ENCODE data around the gene ADPRHL1. TPM values are rescaled to one million over a fixed set of nuclear protein-coding genes. Genes with fewer than 3 reads are reported as not detected.

Gene ADPRHL1
- 2.6 and 2.9 TPM in 2 replicates for total RNA-seq
- long read RNA-seq: 0 reads

DNA sequence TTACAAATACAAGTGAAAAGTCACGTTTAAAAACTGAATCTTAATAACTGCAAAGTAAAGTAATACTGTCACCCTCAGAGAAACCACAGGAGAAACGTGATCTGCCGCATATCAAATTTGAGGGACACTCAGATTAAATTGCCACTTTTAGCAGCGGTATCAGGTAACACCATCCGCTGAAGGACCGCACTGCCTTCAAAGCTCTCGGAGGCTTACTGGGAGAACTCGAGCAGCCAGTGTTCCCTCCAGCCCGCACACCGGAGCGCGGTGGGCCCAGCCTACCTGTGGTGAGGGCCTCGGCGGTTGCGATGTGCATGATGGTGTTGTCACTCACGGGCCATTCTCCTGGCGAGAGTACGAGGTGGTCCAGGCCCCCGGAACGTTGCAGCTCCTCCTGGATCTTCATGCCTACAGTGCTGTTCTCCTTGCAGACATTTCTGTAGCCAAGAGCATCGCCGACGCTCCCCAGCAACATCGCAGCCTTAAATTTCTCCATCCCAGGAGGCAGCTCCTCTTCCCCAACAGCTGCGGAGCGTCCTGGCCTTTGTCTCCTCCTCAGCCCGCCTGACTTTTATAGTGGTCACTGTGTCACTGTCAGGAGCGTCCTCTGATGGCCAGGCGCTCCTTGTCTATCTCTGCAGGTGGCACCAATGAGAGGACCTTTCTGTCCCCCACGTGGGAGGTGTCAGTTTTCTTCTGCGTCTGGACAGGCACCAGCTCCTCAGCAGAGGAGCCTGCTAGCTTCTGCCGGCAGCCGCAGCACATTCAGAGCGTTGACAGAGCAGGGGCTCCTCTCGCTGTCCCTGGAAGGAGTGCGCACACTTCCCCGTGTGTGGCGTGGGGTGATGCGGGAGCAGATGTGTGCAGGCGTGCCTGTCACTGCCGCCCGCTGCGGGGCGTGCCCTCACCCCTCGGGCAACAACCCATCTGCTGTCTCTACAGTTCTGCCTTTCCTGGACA is at the start of gene ADPRHL1:
Gene ADPRHL1, minus strand, starts transcription at position 547 of the 960 bp plus-strand sequence. Its CDS starts 51 bp downstream, at position 496.
- TF ChIP-seq, protein P1, sequence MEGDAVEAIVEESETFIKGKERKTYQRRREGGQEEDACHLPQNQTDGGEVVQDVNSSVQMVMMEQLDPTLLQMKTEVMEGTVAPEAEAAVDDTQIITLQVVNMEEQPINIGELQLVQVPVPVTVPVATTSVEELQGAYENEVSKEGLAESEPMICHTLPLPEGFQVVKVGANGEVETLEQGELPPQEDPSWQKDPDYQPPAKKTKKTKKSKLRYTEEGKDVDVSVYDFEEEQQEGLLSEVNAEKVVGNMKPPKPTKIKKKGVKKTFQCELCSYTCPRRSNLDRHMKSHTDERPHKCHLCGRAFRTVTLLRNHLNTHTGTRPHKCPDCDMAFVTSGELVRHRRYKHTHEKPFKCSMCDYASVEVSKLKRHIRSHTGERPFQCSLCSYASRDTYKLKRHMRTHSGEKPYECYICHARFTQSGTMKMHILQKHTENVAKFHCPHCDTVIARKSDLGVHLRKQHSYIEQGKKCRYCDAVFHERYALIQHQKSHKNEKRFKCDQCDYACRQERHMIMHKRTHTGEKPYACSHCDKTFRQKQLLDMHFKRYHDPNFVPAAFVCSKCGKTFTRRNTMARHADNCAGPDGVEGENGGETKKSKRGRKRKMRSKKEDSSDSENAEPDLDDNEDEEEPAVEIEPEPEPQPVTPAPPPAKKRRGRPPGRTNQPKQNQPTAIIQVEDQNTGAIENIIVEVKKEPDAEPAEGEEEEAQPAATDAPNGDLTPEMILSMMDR (IDR thresholded peaks at IDR 0.05): no peak
- H3K4me3 Mint-ChIP-seq (ENCODE audit: unreplicated experiment): no peak within 1 kb of the TSS
- no peaks in the 10 kb centered on the region for H3K9me3 Mint-ChIP-seq (ENCODE audit: unreplicated experiment)
- H3K36me3 Mint-ChIP-seq (ENCODE audit: unreplicated experiment): peaks cover 23% of the 10 kb centered on the region
- H3K4me1 Mint-ChIP-seq (ENCODE audit: unreplicated experiment): peaks cover 6% of the 10 kb centered on the region
- DNase-seq (ENCODE audit: extremely low spot score, unreplicated experiment): peak; percentile 82
- H3K27me3 Mint-ChIP-seq (ENCODE audit: unreplicated experiment): no peaks in the 10 kb centered on the region
- H3K27ac Mint-ChIP-seq (ENCODE audit: unreplicated experiment): no peak within 1 kb of the TSS

- TF ChIP-seq, protein P1 (IDR thresholded peaks at IDR 0.05): no peak
- H3K9me3 Mint-ChIP-seq (ENCODE audit: unreplicated experiment): no peaks in the 10 kb centered on the region
- DNase-seq (ENCODE audit: extremely low spot score, unreplicated experiment): no peak
- H3K4me3 Mint-ChIP-seq (ENCODE audit: unreplicated experiment): no peak overlapping the region
- no peak overlapping the region for H3K27ac Mint-ChIP-seq (ENCODE audit: unreplicated experiment)
- H3K4me1 Mint-ChIP-seq (ENCODE audit: unreplicated experiment): peaks cover 5% of the 10 kb centered on the region
- H3K27me3 Mint-ChIP-seq (ENCODE audit: unreplicated experiment): no peaks in the 10 kb centered on the region
- peaks cover 52% of the 10 kb centered on the region for H3K36me3 Mint-ChIP-seq (ENCODE audit: unreplicated experiment)
Measured at GRCh38 chr13:113502686-113503085, 49.4 kb upstream of the ADPRHL1 start.

- Mint-ChIP-seq H3K36me3 (ENCODE audit: unreplicated experiment) (peaks cover 52% of the 10 kb centered on the region), H3K4me3 (ENCODE audit: unreplicated experiment) (no peak overlapping the region), H3K4me1 (ENCODE audit: unreplicated experiment) (peaks cover 13% of the 10 kb centered on the region), H3K27ac (ENCODE audit: unreplicated experiment) (no peak overlapping the region), H3K27me3 (ENCODE audit: unreplicated experiment) (no peaks in the 10 kb centered on the region), H3K9me3 (ENCODE audit: unreplicated experiment) (no peaks in the 10 kb centered on the region)
- TF ChIP-seq, protein P1 (IDR thresholded peaks at IDR 0.05): no peak
- no peak for DNase-seq (ENCODE audit: extremely low spot score, unreplicated experiment)
Measured at GRCh38 chr13:113500530-113501265, 47.4 kb upstream of the ADPRHL1 start.

GRCh38 chr13:113499936-113500335 is 46.6 kb upstream of the ADPRHL1 start:
- H3K4me3 Mint-ChIP-seq (ENCODE audit: unreplicated experiment): no peak overlapping the region
- no peak overlapping the region for H3K27ac Mint-ChIP-seq (ENCODE audit: unreplicated experiment)
- H3K27me3 Mint-ChIP-seq (ENCODE audit: unreplicated experiment): no peaks in the 10 kb centered on the region
- TF ChIP-seq, protein P1 (IDR thresholded peaks at IDR 0.05): no peak
- no peak for DNase-seq (ENCODE audit: extremely low spot score, unreplicated experiment)
- peaks cover 21% of the 10 kb centered on the region for H3K4me1 Mint-ChIP-seq (ENCODE audit: unreplicated experiment)
- H3K9me3 Mint-ChIP-seq (ENCODE audit: unreplicated experiment): no peaks in the 10 kb centered on the region
- H3K36me3 Mint-ChIP-seq (ENCODE audit: unreplicated experiment): peaks cover 47% of the 10 kb centered on the region

DNA sequence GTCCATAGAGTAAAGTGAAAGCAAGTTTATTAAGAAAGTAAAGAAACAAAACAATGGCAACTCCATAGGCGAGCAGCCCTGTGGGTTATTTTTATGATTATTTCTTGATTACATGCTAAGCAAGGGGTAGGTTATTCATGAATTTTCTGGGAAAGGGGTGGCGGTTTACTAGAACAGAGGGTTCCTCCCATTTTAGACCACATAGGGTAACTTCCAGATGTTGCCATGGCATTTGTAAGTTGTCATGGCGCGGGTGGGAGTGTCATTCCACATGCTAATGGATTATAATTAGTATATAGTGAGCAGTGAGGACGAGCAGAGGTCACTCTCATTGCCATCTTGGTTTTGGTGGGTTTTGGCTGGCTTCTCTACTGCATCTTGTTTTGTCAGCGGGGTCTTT is 45.6 kb upstream of the ADPRHL1 start:
- peaks cover 43% of the 10 kb centered on the region for H3K36me3 Mint-ChIP-seq (ENCODE audit: unreplicated experiment)
- H3K9me3 Mint-ChIP-seq (ENCODE audit: unreplicated experiment): no peaks in the 10 kb centered on the region
- DNase-seq (ENCODE audit: extremely low spot score, unreplicated experiment): no peak
- H3K4me3 Mint-ChIP-seq (ENCODE audit: unreplicated experiment): no peak overlapping the region
- H3K27ac Mint-ChIP-seq (ENCODE audit: unreplicated experiment): no peak overlapping the region
- peaks cover 31% of the 10 kb centered on the region for H3K4me1 Mint-ChIP-seq (ENCODE audit: unreplicated experiment)
- no peaks in the 10 kb centered on the region for H3K27me3 Mint-ChIP-seq (ENCODE audit: unreplicated experiment)
- TF ChIP-seq, protein P1 (IDR thresholded peaks at IDR 0.05): no peak
